ENCODE results near the gene ST7. TPM values are rescaled to one million over a fixed set of nuclear protein-coding genes. Genes with fewer than 3 reads are reported as not detected.

Gene ST7
- total and polyA plus RNA-seq, 7 donors, result 6.0 to 12.5 (median 7.3) TPM

DNA sequence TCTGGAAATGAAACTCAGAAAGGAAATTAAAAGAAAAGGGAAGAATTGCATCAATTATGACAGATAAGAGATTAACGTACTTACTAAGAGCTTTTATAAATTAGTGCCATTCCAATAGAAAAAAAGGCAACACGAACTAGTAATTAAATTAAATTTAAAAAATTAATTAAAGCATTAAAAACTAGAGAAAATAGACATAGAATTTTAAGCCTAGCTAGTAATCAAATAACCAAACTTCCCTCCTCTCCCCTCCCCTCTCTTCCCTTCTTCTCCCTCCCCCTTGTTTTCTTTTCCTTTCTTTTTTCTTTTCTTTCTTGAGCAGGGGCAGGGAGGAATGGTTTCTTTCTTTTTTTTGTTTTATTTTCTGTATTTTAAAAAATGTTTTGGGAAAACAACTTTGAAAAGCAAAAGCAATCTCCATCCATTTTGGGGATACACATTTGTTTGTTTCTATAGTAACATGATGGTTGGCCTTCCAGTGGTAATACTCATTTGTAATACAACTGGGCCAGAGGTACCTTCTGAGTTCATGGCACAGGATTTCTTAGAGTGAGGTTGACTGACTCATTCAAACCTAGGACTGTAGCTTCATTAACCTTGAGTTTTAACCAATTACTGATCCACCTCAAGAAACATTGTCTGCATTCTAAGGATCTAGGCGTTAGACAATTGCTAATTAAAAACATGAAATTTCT, 132.6 kb downstream of the ST7 start:
- intact Hi-C loops (cut with DNase I), result no loop called here
- Histone ChIP-seq H3K27me3 (ENCODE audit: insufficient read depth in 3 of 3, low read length in 2 of 3) (no peaks in the 10 kb centered on the region), H3K27ac (no peak overlapping the region), H3K4me3 (no peak overlapping the region), H3K4me1 (peaks cover 29% of the 10 kb centered on the region), H3K9me3 (no peaks in the 10 kb centered on the region), H3K36me3 (ENCODE audit: insufficient read depth in 1 of 2, low read depth in 1 of 2) (no peaks in the 10 kb centered on the region)
- ATAC-seq, result peak in 2 of 4 donors; percentile 35 to 40
- 68 to 92% (median 76%) methylated on average over 3 of the region's 3 CpGs for WGBS, 3 donors
- TF ChIP-seq, protein P1, sequence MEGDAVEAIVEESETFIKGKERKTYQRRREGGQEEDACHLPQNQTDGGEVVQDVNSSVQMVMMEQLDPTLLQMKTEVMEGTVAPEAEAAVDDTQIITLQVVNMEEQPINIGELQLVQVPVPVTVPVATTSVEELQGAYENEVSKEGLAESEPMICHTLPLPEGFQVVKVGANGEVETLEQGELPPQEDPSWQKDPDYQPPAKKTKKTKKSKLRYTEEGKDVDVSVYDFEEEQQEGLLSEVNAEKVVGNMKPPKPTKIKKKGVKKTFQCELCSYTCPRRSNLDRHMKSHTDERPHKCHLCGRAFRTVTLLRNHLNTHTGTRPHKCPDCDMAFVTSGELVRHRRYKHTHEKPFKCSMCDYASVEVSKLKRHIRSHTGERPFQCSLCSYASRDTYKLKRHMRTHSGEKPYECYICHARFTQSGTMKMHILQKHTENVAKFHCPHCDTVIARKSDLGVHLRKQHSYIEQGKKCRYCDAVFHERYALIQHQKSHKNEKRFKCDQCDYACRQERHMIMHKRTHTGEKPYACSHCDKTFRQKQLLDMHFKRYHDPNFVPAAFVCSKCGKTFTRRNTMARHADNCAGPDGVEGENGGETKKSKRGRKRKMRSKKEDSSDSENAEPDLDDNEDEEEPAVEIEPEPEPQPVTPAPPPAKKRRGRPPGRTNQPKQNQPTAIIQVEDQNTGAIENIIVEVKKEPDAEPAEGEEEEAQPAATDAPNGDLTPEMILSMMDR (IDR thresholded peaks at IDR 0.05), result no peak
- DNase-seq, result no peak

DNA sequence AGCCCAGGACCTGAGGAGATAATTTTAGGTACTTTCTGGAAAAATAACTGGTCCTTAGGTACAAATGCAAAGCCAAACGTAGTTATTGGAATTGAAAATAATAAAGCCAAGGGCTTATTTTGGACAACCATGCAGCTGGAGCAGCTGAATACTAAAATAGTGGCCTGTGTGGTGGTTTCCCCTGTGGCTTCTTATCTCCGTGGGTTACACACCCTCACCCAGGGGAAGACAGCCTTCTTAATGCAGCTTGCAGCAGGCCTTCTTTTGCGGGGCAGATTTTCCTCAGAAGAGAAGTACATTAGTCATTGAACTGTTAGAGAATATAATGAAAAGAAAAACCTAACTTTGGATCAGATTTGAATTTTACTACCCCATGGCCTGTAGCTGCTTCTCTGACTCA, 133.5 kb downstream of the ST7 start:
- intact Hi-C loops (cut with DNase I), result no loop called here
- H3K4me3 ChIP-seq, result no peak overlapping the region
- no peaks in the 10 kb centered on the region for H3K27me3 ChIP-seq (ENCODE audit: insufficient read depth in 3 of 3, low read length in 2 of 3)
- TF ChIP-seq, protein P1 (IDR thresholded peaks at IDR 0.05), result no peak
- no peak overlapping the region for H3K27ac ChIP-seq
- ATAC-seq (no peak), DNase-seq (no peak)
- no peaks in the 10 kb centered on the region for H3K9me3 ChIP-seq
- WGBS, 3 donors, result 51 to 78% (median 57%) methylated on average over 3 of the region's 3 CpGs
- H3K36me3 ChIP-seq (ENCODE audit: insufficient read depth in 1 of 2, low read depth in 1 of 2), result no peaks in the 10 kb centered on the region
- peaks cover 32% of the 10 kb centered on the region for H3K4me1 ChIP-seq

DNA sequence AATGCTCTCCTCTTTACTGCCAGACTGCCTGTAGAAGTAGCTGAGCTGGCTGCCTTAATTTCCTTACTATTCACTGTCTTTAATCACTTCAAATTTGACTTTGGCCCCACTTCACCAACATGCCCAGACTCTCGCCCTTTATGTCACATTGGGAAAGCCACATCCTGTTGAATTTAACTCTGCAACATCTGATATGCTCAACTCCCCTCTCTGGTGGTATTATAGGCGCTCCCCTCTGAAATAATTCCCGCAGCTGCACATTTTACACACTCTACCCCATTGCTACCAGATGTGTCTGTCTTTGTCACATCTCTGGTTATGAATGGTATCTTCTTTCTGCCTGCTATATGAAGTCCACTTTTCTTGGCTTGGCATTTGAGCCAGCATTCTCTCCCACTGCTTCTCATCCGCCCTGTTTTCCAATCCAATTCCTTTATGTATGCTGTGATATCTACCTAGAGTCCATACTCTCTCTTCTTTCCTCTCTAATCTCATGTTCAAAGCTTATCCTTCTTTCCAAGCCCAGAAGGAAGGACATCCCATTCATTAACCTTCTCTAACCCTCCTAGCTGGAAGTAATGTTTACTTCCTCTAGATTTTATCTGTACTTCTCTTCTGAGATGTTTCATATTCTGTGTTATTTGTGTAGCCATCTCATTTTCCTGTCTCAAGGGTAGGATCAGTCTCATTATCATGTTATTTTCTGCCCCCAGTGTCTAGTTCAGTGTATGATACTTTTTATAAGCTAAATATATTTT, 134.5 kb downstream of the ST7 start:
- no peak for ATAC-seq
- TF ChIP-seq, protein P1 (IDR thresholded peaks at IDR 0.05), result no peak
- intact Hi-C loops (cut with DNase I), result no loop called here
- H3K36me3 ChIP-seq (ENCODE audit: insufficient read depth in 1 of 2, low read depth in 1 of 2), result no peaks in the 10 kb centered on the region
- no peak overlapping the region for H3K4me3 ChIP-seq
- WGBS, 3 donors, result 85 to 90% (median 86%) methylated on average over 4 of the region's 4 CpGs
- no peak for DNase-seq
- H3K27ac ChIP-seq, result no peak overlapping the region
- no peaks in the 10 kb centered on the region for H3K27me3 ChIP-seq (ENCODE audit: insufficient read depth in 3 of 3, low read length in 2 of 3)
- H3K9me3 ChIP-seq, result no peaks in the 10 kb centered on the region
- peaks cover 32% of the 10 kb centered on the region for H3K4me1 ChIP-seq

DNA sequence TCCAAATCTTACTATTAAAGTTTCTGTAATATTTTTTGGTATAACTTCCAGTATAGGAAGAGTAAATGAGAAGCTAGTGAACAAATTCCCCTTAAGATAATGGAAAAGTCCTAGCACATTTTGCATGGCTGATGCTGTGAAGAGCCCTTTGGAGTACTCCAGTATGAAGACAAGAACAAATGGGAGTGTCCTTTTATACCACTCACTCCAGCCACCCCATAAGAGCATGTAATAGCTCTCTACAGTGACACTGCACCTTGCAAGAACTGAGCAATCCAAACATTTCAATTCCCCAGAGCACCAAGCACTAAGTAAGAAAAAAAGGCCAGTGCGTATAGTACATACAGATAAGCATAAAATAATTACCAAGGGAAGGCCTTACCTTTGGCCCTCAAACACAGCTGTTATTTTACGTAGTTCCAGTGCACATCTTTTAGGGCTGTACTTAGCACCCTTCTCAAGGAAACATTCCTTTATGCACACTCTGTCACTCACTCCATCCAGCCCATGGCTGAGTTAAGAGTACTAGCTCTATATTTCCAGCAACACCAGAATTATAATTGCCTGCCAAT, 135.4 kb downstream of the ST7 start:
- ATAC-seq, result no peak
- TF ChIP-seq, protein P1 (IDR thresholded peaks at IDR 0.05), result no peak
- Histone ChIP-seq H3K36me3 (ENCODE audit: insufficient read depth in 1 of 2, low read depth in 1 of 2) (no peaks in the 10 kb centered on the region), H3K27me3 (ENCODE audit: insufficient read depth in 3 of 3, low read length in 2 of 3) (no peaks in the 10 kb centered on the region), H3K4me1 (peaks cover 27% of the 10 kb centered on the region), H3K27ac (no peak overlapping the region), H3K4me3 (no peak overlapping the region), H3K9me3 (no peaks in the 10 kb centered on the region)
- no peak for DNase-seq
- 90 to 95% (median 92%) methylated on average over 2 of the region's 2 CpGs for WGBS, 3 donors
- intact Hi-C loops (cut with DNase I), result no loop called here
